CD4-positive, alpha-beta T cell treated with Interleukin-1 beta for 1 hour (primary cell): ENCODE results near the gene GNA14.
"Not testable (repeated sequence)": the region's sequence is repeated elsewhere in the genome, so short reads cannot be mapped to it uniquely, and the experiment has no call there.

Experiments
- DNase-seq, 2 donors: peaks; one replicate each; pipeline ENCODE4 v3.0.0-alpha.2; 2020 to 2022

Gene GNA14

DNA sequence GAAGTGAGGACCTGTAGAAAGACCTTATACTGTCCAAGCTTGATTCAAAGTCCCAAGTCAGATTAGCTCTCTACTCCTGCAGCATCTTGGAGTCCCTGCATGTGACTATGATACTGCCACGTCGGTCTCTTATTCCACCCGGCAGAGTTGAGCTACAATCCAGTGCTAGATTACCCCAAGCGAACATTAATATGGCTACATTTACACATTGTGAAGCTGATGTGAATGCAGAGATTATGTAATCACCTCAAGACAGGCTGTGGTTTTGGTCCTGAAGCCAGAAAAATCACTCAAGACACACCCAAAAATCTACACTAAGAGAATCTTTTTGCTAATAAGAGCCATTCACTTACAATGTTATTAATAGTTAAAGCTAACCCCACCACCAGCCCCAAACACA is 116.7 kb downstream of the GNA14 start:
- no peak for DNase-seq

DNA sequence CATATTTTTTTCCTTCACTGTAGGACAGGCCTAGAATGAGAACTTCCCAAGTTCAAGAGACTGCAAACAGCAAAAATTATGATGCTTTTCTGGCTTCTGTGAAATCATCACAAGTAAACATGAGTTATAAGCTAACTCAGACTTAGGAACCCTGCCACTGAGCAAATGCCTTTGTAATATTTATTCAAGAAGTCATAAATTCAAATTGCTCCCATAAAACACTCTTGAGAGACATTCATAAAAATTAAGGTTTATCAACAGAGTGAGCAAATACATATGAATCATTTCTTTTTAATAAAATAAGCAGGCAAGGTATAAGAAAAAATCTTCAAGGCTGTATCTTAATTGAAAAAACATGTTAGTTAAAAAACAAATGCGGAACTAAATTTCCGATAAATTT is 124.2 kb downstream of the GNA14 start:
- DNase-seq, result no peak

DNA sequence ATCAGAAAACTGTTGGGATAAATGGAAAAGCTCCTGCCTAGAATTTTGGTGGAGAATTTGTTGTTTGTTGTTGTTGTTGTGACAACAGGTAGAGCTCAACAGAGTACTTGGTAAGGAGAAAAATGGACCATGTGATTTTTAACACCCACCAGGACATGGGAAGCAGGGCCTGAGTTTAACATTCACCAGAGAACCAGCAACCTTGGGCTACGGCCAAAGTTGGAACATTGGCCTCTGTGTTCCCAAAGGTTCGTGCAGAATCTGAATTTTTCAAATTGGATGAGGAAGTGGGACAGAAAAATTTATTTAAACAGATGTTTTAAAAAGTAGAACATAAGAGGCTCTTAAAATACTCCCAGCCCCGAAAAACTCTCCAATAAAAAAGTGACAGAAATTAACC is 127.0 kb downstream of the GNA14 start:
- DNase-seq, result no peak

DNA sequence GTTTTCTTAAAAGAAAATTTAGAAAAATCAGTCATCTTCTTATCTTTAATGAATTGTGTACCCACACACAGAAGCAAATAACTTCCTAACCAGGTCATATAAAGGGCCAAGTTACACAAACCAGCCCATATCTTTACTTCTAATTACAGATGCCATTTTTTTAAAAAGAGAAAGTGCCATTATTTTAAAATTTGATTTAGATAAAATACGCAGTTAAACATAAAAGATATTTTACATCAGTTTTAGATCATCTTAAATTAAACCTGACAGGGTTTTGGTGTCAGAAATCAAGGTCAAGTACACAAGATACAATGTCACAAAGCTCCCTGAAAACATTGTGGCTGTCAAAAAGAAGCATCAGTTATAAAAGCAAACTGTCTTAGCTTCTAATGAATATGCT is 129.4 kb downstream of the GNA14 start:
- DNase-seq, result no peak

DNA sequence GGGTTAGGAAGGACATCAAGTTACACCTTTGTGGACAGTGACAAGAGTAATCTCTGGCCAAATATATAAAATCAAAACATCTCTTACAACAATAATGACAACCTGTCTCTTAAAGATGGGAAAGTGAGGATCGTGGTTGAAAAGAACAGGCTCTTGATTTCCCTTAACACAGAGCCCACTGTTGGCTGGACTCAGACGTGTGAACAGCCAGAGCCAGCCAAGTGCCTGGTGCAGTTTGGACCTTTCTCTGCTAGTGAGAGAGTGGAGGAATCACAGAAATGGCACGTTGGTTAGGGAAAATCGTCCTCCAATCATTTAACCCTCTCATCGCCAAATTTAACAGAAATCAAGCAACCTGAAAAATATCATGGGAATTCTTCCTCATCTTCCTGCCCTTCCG is 131.3 kb downstream of the GNA14 start:
- no peak for DNase-seq

DNA sequence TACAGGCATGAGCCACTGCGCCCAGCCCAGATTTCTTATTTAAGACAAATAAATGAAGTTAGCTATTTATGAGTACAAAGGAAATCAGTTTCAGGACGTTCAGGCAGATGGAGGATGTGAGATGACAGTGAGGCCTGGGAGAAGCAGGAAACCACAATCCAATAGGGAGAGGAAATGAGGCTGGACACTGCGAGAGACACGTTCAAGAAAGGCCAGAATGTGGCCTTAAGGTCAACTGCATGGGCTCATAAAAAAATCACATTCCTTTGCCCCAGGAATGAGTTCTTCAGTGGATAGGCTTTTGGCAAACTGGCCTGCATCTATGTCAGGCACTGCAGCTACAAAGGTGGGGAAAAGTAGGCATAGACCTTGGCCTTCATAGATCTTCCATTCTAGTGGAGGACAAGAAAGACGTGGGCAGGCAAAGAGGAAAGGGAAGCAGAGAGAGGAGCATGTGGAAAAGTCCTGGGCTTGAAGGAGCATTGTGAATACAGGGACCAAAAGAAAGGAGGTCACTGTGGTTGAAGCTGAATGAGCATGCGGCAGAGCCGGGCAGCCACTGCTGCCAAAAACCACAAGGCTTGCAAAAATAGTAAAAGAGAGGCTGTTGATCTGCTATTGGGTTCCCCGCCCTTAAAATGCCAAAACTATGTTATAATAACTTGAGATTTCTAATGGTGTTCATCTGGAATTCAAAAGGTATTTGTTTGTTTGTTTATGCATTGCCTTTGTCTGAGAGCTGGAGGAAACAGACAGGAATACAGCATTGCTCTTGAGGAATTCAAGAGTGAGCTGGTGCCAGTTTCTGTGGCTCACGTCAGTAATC is 133.0 kb downstream of the GNA14 start:
- DNase-seq, result no peak

DNA sequence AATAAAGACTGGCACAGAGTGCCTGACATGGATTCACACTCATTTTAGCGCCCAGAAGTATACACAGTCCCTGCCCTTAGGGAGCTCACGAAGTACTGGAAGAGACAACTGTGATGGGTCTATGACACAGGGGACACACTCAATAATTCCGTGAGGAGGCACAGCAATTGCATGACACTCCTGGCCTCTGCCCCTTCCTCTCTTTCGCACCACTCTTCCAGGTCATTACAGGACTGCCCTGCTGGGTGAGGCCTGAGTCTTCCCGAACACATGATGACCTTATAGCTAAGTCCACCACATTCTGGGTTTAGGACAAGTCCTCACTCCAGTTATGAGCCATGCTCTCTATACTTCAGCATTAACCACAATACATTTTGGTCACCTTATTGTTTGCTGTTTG is 134.7 kb downstream of the GNA14 start:
- DNase-seq, result no peak

DNA sequence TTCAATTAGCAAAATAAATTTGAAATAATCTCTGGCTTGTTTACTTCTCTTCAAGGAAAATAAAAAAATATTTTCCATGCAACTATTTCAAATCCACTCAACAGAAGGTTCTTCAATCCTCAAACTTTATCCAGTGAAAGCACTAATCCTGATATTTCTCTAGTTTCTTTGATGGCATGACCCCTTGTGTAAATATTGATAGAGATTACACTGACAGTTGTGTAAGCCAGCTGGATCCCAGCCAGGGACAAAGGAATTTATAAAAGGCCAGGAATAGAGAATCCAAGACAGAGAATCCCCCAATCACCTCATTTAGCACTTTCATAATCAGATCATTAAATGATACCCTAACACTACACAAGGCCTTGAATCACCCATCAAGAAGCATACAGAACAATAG is 135.2 kb downstream of the GNA14 start:
- no peak for DNase-seq

DNA sequence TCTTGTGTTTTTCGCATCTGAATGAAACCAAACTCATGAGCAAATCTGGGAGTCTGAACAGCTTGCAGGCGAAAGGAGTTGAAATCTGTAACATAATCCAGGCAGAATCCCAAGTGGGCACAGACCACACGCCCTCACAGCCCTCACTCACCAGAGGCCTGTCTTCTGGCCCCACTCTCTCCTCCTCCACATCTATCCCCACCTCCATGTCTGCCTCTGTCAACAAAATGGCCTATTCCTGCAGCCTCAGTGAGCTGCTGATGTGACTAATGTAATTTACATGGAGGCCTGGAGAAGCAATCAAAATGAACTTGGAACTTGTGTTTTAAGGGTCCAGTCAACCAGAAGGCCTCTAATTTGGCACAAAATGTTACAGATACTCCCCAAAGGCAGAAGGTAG is 136.6 kb downstream of the GNA14 start:
- no peak for DNase-seq

DNA sequence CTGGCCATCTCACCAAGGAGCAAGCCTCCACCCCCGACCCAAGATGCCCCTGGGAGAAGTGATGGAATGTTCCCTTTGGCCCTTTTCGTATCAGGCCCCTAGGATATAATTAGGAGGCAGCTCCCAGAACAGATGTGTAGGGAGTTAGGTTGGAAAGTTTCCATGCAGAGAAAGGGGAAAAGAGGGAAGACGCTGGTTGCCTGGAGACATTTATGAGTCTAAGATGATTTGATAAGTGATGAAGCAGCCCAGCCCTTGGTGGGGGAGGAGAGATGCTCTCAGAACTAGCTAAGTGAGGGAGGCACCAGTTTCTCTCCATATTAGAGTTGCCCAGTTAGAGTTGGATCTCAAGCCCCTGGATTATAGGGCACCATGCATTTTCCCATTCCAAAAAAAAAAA is 137.5 kb downstream of the GNA14 start:
- DNase-seq, result no peak

DNA sequence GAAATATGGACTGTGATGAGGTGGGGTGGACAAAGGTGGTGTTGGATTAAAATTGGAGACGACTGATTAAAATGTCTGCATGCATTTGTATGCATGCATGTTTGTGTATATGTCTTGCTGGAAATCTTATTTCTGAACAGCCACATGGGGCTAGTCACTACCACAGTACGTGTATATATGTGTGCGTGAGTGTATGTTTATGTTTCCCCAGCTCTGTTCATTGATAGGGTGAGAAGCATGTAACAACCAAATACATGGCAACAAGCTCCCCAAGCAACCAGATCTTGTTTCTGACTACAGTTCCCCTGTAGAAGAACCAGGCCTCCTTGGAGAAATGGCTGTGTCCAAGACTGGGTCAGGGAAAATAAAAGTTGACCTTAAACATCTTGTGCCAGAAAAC is 139.7 kb downstream of the GNA14 start:
- DNase-seq, result no peak

DNA sequence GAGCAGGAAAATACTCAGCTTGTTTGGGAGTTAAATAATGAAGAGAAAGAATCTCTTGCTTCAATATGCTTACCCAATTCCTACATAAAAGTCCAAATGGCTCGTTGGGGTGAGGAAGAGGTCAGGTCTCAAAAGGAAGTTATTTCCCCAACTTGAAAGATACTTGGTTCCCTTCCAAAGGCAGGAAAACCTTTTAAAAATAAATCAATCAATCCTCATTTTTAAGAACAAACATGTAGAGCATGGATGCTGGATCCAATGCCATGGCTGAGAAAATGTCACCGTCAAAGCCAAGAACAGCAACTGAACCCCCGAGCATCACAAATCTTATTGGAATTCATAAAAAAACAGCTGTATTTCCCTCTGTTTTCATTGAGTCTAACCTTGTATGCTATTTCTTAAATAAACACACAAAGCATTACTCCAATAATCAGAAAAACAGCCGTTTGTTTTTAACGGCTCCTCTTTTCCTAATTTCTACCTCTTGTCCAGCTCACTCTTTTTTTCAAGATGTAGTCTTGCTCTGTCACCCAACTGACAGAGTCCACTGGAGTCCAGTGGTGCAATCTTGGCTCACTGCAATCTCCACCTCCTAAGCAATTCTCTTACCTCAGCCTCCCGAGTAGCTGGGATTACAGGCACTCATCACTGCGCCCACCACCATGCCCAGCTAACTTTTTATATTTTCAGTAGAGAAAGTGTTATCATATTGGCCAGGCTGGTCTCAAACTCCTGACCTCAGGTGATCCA is 140.7 kb downstream of the GNA14 start:
- DNase-seq, result no peak

DNA sequence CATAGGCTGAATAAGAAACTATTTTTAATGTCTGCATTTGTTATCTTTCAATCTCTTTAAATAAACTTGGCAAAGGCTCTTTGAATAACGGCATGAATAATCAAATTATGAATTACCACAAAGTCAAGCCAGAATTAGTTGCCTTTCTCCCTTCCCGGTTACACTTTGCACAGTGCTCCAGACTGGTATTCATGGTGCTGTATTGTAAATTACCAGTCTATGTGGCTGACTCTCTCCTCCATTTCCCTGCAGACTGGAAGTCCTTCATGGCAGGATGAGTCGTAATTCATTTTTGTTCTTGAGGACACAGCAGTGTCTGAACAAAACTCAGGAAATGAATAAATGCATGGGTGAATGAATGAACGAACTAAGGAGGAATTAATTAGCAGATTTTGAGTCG is 142.9 kb downstream of the GNA14 start:
- no peak for DNase-seq

DNA sequence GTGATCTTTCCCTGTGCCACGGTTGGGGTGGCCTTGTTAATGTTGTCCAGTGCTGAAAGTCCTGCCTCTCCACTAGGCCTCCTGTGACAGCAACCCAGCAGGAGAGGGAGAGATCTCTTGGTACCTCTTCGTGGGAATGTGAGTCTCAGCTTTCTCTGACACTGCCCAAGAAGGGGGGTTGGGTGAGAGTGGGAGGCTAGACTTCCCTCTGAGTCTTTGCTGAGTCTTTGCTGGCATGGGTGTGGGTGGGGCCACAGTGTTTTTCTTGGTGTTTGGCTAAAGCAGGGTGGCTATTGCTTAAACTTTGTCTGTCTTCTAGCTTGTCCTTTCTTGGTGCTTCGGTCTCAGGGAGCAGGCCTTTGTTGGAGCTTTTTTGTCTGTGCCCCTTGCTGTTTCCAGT is 145.6 kb downstream of the GNA14 start:
- DNase-seq, result no peak

DNA sequence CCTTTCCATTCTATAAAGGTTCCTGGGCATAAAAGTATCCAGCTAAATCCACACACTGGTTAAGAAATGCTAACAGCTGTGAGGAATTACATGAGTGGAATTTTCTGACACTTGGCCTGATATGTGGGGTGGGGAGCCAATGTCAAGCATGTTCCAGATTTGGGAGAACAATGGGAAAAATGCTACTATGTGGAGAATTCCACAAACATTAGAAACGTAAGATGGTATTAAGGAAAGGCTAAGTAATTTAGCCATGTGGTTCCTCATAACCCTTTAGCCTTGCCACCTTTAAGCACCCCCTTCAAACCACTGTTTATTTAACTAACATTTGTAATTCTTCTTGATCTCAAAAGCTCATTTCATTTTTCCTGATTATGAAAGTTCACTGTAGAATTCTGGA is 149.2 kb downstream of the GNA14 start:
- no peak for DNase-seq

DNA sequence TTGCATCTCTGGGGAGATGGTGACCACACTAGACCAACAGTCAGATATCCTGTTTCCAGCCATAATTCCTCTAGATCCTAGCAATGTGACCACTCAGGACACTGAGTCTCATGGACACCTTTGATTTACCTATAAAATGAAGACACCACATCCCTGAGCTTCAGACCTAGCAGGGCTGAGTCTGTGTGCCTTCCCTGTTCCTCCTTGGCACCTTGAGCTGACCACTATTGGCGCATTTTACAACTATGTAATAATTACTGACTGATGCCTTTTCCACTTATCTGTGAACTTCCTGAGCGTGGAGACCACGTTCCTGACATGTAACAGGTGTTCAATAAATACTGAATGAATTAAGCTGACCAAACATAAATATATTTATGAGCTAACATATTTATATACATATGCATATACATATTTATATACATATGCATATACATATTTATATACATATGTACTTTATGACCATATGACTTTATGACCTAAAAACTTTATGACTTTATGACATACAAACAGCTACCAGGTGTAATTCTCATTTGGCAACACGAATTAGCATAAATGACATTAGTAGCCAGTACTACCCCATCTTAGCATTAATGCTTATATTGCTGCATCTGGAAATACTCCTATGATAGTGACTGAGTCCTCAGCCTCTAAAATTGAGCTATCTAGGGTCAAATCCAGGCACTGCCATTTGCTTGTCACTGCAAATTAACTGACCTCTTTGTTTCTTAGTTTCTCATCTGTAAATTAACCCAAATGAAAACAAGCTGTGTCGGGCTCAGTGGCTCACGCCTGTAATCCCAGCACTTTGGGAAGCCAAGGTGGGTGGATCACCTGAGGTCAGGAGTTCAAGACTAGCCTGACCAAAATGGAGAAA is 150.6 kb downstream of the GNA14 start:
- no peak for DNase-seq

DNA sequence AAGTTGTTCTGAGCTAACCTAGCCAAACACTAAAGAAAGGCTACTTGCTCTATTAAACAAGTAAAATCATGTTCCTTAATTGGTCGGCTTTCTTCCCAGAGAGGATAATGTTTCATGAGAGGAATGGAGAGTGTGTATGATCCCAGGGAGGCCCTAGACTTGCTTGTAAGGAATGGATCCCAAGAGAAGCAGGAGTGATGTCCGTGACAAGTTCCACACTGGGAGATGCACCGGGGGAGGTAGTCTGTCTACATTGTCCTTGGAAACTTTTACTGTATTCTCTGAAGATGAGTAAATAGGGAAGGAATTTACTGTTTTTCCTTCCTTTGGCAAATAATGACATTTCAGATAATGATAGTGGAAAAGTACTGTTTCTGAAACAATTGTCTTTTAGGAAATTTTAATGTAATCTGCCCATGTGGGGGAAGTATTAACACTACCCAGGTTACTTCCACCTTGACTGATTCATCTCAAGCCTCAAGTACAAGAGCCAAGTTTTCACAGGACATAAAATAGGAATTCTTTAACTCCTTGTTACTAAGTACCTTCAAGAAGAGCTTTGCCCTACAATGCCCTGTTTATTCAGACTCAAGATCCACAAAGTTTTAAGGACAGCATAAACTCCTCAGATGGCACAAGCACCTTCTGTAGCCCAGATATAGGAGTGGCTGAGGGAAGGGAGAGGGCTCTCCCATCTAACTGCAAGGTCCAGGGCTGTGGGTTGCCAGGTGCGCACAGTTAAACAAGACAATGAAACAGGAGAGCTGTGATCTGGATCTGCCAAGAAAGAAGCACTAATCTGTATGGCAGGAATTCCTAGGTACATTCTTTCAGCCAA is 152.1 kb downstream of the GNA14 start:
- DNase-seq, result no peak

DNA sequence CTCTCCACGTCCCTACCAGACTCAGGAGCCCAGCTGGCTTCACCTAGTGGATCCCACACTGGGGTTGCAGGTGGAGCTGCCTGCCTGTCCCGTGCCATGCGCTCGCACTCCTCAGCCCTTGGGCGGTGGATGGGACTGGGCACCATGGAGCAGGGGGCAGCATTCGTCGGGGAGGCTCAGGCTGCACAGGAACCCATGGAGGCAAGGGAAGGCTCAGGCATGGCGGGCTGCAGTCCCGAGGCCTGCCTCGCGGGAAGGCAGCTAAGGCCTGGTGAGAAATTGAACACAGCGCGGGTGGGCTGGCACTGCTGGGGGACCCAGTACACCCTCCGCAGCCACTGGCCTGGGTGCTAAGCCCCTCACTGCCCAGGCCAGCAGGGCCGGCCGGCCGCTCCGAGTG is 157.8 kb downstream of the GNA14 start:
- DNase-seq, result not testable (repeated sequence)

DNA sequence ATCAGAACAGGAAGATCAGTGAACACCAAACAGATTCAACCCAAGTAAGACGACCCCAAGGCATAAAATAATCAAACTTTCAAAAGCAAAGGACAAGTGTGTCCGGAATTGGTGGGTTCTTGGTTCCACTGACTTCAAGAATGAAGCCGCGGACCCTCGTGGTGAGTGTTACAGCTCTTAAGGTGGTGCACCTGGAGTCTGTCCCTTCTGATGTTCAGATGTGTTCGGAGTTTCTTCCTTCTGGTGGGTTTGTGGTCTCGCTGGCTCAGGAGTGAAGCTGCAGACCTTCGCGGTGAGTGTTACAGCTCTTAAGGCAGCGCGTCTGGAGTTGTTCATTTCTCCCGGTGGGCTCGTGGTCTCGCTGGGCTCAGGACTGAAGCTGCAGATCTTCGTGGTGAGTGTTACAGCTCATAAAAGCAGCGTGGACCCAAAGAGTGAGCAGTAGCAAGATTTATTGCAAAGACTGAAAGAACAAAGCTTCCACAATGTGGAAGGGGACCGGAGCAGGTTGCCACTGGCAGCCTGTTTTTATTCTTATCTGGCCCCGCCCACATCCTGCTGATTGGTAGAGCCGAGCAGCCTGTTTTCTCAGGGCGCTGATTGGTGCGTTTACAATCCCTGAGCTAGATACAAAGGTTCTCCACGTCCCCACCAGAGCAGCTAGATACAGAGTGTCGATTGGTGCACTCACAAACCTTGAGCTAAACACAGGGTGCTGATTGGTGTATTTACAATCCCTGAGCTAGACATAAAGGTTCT is 158.5 kb downstream of the GNA14 start:
- DNase-seq, result not testable (repeated sequence)

DNA sequence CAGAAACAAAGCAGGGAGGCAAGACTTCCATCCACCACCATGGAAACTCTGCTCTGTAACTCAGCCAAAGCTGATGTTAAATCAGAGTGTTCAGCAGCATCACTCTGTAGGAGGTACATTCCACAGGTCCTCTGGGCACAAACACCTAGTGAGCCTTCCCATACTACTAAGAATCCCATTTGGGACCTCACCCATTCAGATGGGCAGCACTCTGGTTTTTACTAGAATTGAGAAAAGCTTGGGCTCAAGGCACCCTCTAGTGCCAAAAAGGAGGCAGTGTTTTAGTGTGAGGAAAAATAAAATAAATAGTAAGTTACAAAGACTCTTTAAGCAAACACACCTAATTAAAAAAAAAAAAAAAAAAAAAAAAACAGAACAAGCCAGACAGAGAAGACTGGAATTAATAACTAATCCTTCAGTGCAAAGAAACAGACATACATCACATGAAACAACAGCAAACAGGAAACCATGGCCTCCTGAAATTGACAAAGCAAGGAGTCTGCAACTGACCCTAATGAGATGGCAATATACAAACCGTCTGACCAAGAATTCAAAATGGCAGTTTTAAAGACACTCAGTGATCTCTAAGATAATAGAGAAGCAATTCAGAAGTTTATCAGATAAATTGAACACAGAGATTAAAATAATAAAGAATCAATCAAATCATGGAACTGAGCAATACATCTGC is 159.5 kb downstream of the GNA14 start:
- DNase-seq, result no peak

DNA sequence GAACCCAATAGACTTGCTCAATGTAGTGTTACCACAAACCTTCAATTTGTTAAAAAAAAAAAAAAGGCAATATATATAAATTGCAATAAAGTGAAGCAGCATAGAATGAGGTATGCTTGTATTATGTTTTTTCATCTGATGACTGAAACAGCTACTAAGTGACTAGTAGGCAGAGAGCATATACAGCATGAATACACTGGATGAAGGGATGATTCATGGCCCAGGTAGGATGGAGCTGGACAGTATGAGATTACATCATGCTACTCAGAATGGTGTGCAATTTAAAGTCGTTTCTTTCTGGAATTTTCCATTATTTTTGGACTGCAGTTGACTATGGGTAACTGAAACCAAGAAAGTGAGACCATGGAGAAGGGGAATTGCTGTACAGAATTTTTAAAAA is 161.2 kb downstream of the GNA14 start:
- DNase-seq, result no peak
